T-cell (primary cell): ENCODE data around the gene RNPEPL1. TPM values are rescaled to one million over a fixed set of nuclear protein-coding genes. Genes with fewer than 3 reads are reported as not detected.

Experiments used
- ATAC-seq, 4 experiments: fragments of 200-7000 bp in 3 of 4; fragments of 150-1000 bp in 1 of 4; cut with Tn5 transposase; replicated peaks in 1 of 4; 1 replicate in 3 of 4; 2 replicates in 1 of 4; pipeline ENCODE4 v1.10.0; 2021; ENCODE audit warnings: moderate library complexity in 3 of 4, mild to moderate bottlenecking in 2 of 4, moderate number of reproducible peaks in 1 of 4
- CTCF ChIA-PET, 2 donors: fragments of 300-600 bp; sonication (Branson Sonifier 250); formaldehyde crosslinking; loops; one replicate each; lab custom pipeline; 2022; ENCODE audit warnings: antibody characterized with exemption in 2 of 2; lab: Charles Lee
- POLR2A ChIA-PET, 2 donors: fragments of 300-600 bp; sonication (Branson Sonifier 250); formaldehyde crosslinking; loops; one replicate each; lab custom pipeline; 2022; ENCODE audit warnings: antibody characterized with exemption in 2 of 2; lab: Charles Lee
- DNase-seq, 35 experiments: peaks; one replicate each; pipeline versions ENCODE4 v3.0.0 to v3.0.0-alpha.2; 2013 to 2023
- H3K27ac ChIP-seq: one replicate; pipeline ENCODE4 v1.5.1; 2013; ENCODE audit warnings: low read length
- H3K27me3 ChIP-seq, 2 experiments: replicated peaks in 1 of 2; 1 replicate in 1 of 2; 2 replicates in 1 of 2; pipeline versions ENCODE4 v1.6.1 to v1.7.0; 2013; ENCODE audit warnings: low read length in 1 of 2, mixed read lengths in 1 of 2; ENCODE audit not compliant: control insufficient read depth in 2 of 2, insufficient read depth in 2 of 2; ENCODE audit errors: extremely low read depth in 1 of 2
- H3K36me3 ChIP-seq, 2 donors: 1 replicate in 1 of 2; 2 replicates in 1 of 2; pipeline versions ENCODE4 v1.6.1 to v1.7.0; 2013; ENCODE audit warnings: low read length in 1 of 2; ENCODE audit not compliant: control insufficient read depth in 2 of 2, insufficient read depth in 1 of 2; ENCODE audit errors: extremely low read depth in 1 of 2
- H3K4me1 ChIP-seq, 2 experiments: 1 replicate in 1 of 2; 2 replicates in 1 of 2; pipeline versions ENCODE4 v1.6.1 to v1.7.0; 2013; ENCODE audit warnings: low read length in 2 of 2, mixed read lengths in 1 of 2; ENCODE audit not compliant: insufficient read depth in 2 of 2, control insufficient read depth in 1 of 2; ENCODE audit errors: extremely low read depth in 1 of 2
- H3K4me3 ChIP-seq, 2 donors: 1 replicate in 1 of 2; 2 replicates in 1 of 2; pipeline versions ENCODE4 v1.5.1 to v1.7.0; 2013; ENCODE audit warnings: mild to moderate bottlenecking in 2 of 2, low read length in 1 of 2, moderate library complexity in 1 of 2; ENCODE audit not compliant: control insufficient read depth in 1 of 2; ENCODE audit errors: extremely low read depth in 1 of 2
- H3K9me3 ChIP-seq: 2 replicates; pipeline ENCODE4 v1.7.0; 2013
- H3K27ac Mint-ChIP-seq, 2 donors: one replicate each; pipeline ENCODE4 v1.8.0; 2020 to 2021; ENCODE audit warnings: mild to moderate bottlenecking in 2 of 2, mixed read lengths in 2 of 2
- H3K27me3 Mint-ChIP-seq, 2 donors: one replicate each; pipeline ENCODE4 v1.8.0; 2021 to 2022; ENCODE audit warnings: mixed read lengths in 2 of 2
- H3K36me3 Mint-ChIP-seq: one replicate; pipeline ENCODE4 v1.8.0; 2021; ENCODE audit warnings: mixed read lengths
- H3K4me1 Mint-ChIP-seq, 3 donors: one replicate each; pipeline ENCODE4 v1.8.0; 2020 to 2022; ENCODE audit warnings: mixed read lengths in 3 of 3, mild to moderate bottlenecking in 1 of 3
- H3K4me3 Mint-ChIP-seq, 3 donors: one replicate each; pipeline ENCODE4 v1.8.0; 2020 to 2022; ENCODE audit warnings: mild to moderate bottlenecking in 3 of 3, mixed read lengths in 3 of 3, moderate library complexity in 3 of 3
- H3K9me3 Mint-ChIP-seq, 3 donors: one replicate each; pipeline ENCODE4 v1.8.0; 2020 to 2022; ENCODE audit warnings: mixed read lengths in 3 of 3
- WGBS: methylation state at CpG from one replicate; pipeline ENCODE4 v1.1.5; 2013; ENCODE audit warnings: missing lambda C conversion rate; ENCODE audit not compliant: insufficient coverage; 5-methylcytosine and 5-hydroxymethylcytosine counted together
- total RNA-seq, 35 experiments: library from RNA in 6 of 35; stranded (reverse) in 6 of 35; fragments of 120-200 nt in 1 of 35; gene quantifications; one replicate each; pipeline versions ENCODE4 v1.2.1 to v1.2.4 and lab custom pipeline; 2013 to 2026

Gene RNPEPL1
- total RNA-seq, 5 donors from 2014 or later (not counting 1 experiment from before 2014, with no cell fraction given): 87.6 to 202 (median 189) TPM

DNA sequence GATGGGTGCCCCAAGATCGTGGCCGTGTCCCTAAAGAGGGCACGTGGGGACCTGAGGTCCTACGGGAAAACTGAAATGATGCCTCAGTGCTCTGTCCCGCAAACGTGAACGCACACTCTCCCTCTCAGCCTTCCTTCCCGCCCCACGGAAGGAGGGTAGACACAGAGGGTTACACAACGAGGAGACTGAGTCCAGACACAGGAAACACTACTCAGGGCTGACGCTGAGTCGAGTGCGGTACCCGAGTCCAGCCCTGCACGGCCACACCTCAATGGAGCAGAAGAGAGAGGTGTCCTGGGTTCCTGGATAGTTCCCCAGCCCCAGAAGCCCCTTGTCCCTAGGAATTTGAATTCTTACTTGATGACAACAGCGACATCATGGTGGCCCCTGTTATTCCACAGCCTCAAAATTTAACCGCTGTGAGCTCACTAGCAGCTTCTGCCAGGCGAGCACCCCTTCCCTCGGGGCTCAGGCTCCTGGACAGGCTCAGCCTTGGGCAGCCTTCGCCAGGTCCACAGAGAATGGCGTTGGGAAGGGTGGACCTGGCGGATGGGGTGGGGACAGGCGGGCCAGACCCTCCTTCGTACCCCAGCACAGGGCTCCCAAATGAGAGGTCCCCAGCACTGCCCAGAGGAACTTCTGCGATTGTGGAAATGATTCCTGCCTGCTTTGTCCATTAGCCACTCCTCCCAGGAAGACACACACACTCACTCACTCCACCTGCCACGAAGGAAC, 980 bp upstream of the RNPEPL1 start:
- WGBS: 14% methylated on average over 24 of the region's 26 CpGs
- POLR2A ChIA-PET: no interaction called here
- Mint-ChIP-seq H3K4me3 (peak overlapping the region; percentile 87 to 91 (median 91)), H3K4me1 (peaks cover 69 to 79% (median 75%) of the 10 kb centered on the region in 3 donors), H3K9me3 (no peaks in the 10 kb centered on the region), H3K27ac (peak overlapping the region; percentile 95 to 96), H3K27me3 (no peaks in the 10 kb centered on the region), H3K36me3 (peaks cover 5% of the 10 kb centered on the region)
- Histone ChIP-seq H3K4me1 (peaks cover 46 to 88% of the 10 kb centered on the region in 2 experiments), H3K27me3 (peaks cover 0 to 2% of the 10 kb centered on the region in 2 experiments), H3K4me3 (peak overlapping the region; percentile 82 to 83), H3K36me3 (peaks cover 7 to 29% of the 10 kb centered on the region in 2 donors), H3K27ac (peak overlapping the region; percentile 83), H3K9me3 (no peaks in the 10 kb centered on the region)
- CTCF ChIA-PET: interaction anchor here in 1 of 2 donors (1.0 to 4.5 kb wide), 5 partner anchors 13 to 137 kb away, joined by 3 to 51 read pairs (median 31); partner anchors contain the start of gene CAPN10
- DNase-seq (peak in 11 of 35 experiments; percentile 28 to 66 (median 39)), ATAC-seq (no peak)

DNA sequence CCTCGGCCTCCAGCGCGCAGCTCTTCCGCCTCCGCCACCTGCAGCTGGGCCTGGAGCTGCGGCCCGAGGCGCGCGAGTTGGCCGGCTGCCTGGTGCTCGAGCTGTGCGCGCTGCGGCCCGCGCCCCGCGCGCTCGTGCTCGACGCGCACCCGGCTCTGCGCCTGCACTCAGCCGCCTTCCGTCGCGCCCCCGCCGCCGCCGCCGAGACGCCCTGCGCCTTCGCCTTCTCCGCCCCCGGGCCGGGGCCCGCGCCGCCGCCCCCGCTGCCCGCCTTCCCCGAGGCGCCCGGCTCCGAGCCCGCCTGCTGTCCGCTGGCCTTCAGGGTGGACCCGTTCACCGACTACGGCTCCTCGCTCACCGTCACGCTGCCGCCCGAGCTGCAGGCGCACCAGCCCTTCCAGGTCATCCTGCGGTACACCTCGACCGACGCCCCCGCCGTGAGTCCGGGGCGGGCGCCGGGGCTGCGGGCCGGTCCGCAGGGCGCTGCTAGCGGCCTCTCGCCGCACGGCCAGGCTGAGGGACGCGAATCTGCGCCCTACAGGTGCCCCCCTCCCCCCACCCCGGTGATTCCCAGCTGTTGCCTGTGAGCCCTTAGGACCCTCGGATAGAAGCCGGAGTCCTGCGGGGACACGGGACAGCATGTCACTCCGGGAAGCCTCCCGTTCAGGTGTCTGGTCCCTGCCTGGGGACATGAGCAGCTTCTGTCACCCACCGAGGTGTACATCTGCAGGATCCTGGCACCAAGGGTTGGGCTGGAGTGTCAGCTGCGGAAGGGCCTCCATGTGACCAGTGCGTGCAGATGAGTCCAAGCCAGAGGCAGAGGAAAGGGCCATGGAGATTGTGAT, 616 bp downstream of the RNPEPL1 start:
- DNase-seq: peak; percentile 36 to 88 (median 63)
- Mint-ChIP-seq H3K4me3 (peak overlapping the region; percentile 79 to 88 (median 80)), H3K36me3 (peaks cover 2% of the 10 kb centered on the region), H3K4me1 (peaks cover 60 to 64% (median 61%) of the 10 kb centered on the region in 3 donors), H3K9me3 (no peaks in the 10 kb centered on the region), H3K27me3 (no peaks in the 10 kb centered on the region), H3K27ac (peak overlapping the region; percentile 70 to 79)
- peaks cover 46 to 79% of the 10 kb centered on the region in 2 experiments for H3K4me1 ChIP-seq
- H3K36me3 ChIP-seq: peaks cover 8 to 36% of the 10 kb centered on the region in 2 donors
- no peaks in the 10 kb centered on the region for H3K9me3 ChIP-seq
- H3K27ac ChIP-seq: peak overlapping the region; percentile 47
- ChIA-PET POLR2A (no interaction called here), CTCF (interaction anchor here (0.5 to 1.1 kb wide), 6 partner anchors 11 to 60 kb away, joined by 3 to 5 read pairs (median 4); partner anchors contain the start of gene CAPN10 (in 1 of the 2))
- H3K4me3 ChIP-seq: peak overlapping the region; percentile 69 to 78
- peak; percentile 8 to 17 (median 9) for ATAC-seq
- WGBS: 1% methylated on average over 91 of the region's 93 CpGs
- H3K27me3 ChIP-seq: peaks cover 0 to 2% of the 10 kb centered on the region in 2 experiments

DNA sequence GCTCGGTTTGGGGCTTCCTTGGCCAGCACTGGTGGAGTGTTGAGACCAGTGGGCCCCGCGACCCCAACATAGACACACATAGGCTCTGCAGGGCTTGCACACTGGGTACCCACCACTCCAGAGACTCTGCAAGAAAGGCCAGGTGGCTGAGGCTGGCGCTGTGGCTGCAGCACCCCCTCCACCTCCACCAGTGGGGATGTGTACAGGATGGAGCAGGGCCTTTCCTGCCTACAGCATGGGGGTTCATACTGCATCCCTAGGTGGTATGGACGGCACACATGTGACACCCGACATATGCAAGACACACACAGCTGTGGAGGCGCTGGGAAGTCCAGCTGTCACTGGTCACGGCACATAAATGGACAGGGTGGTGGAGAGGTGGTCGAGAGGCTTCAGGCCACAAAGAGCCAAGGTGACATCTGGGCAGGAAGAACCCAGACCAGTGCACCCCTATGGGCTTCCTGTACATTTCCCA, 1.3 kb downstream of the RNPEPL1 start:
- H3K36me3 Mint-ChIP-seq: no peaks in the 10 kb centered on the region
- peak overlapping the region; percentile 47 for H3K27ac ChIP-seq
- POLR2A ChIA-PET: no interaction called here
- peak overlapping the region; percentile 69 to 78 for H3K4me3 ChIP-seq
- H3K27me3 Mint-ChIP-seq: no peaks in the 10 kb centered on the region
- DNase-seq (peak in 1 of 35 experiments; percentile 18), ATAC-seq (no peak)
- WGBS: 89% methylated on average over 3 of the region's 9 CpGs
- no peaks in the 10 kb centered on the region for H3K9me3 ChIP-seq
- CTCF ChIA-PET: interaction anchor here in 1 of 2 donors (0.6 kb wide), 2 partner anchors 19 to 59 kb away, joined by 3 to 4 read pairs; no protein-coding TSS in a partner anchor
- H3K4me1 Mint-ChIP-seq: peaks cover 53 to 57% (median 54%) of the 10 kb centered on the region in 3 donors
- H3K4me1 ChIP-seq: peaks cover 44 to 72% of the 10 kb centered on the region in 2 experiments
- H3K27me3 ChIP-seq: peaks cover 0 to 2% of the 10 kb centered on the region in 2 experiments
- peak overlapping the region; percentile 79 to 88 (median 80) for H3K4me3 Mint-ChIP-seq
- no peaks in the 10 kb centered on the region for H3K9me3 Mint-ChIP-seq
- H3K36me3 ChIP-seq: peaks cover 11 to 42% of the 10 kb centered on the region in 2 donors
- peak overlapping the region; percentile 70 to 79 for H3K27ac Mint-ChIP-seq

DNA sequence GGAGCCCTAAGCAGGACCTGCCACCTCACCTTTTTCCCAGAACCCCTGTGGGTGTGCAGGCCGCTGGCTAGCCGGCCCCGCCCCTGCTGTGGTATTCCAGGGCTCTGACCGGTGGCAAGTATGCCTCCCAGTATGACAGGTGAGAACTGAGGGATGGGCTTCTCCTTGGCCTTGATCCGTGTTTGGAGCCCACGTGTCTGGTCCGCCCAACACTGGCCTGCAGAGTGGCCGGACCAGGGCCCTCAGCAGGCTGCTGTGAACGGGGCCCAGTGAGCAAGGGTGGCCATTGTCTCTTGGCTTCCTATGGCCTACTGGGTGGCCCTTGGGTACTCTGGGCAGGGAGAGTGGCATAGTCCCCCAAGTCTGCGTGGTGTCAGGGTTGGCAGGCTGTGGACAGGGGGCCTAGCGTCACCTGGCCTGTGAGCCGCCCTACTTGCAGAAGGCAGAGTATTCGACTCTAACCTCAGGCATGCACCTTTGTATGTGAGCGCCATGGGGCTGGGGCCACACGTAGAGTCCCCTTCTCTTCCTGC, 1.8 kb downstream of the RNPEPL1 start:
- H3K9me3 ChIP-seq: no peaks in the 10 kb centered on the region
- H3K4me3 Mint-ChIP-seq: peak overlapping the region; percentile 79 to 88 (median 80)
- H3K27ac Mint-ChIP-seq: peak overlapping the region; percentile 70 to 79
- H3K4me3 ChIP-seq: peak overlapping the region; percentile 69 to 78
- DNase-seq (peak in 1 of 35 experiments; percentile 12), ATAC-seq (no peak)
- ChIA-PET CTCF (no interaction called here), POLR2A (no interaction called here)
- H3K27ac ChIP-seq: no peak overlapping the region
- WGBS: 87% methylated on average over 14 of the region's 15 CpGs
- peaks cover 0 to 2% of the 10 kb centered on the region in 2 experiments for H3K27me3 ChIP-seq
- H3K27me3 Mint-ChIP-seq: no peaks in the 10 kb centered on the region
- H3K9me3 Mint-ChIP-seq: no peaks in the 10 kb centered on the region
- H3K36me3 Mint-ChIP-seq: no peaks in the 10 kb centered on the region
- H3K4me1 Mint-ChIP-seq: peaks cover 48 to 52% (median 49%) of the 10 kb centered on the region in 3 donors
- H3K36me3 ChIP-seq: peaks cover 16 to 47% of the 10 kb centered on the region in 2 donors
- peaks cover 38 to 67% of the 10 kb centered on the region in 2 experiments for H3K4me1 ChIP-seq

DNA sequence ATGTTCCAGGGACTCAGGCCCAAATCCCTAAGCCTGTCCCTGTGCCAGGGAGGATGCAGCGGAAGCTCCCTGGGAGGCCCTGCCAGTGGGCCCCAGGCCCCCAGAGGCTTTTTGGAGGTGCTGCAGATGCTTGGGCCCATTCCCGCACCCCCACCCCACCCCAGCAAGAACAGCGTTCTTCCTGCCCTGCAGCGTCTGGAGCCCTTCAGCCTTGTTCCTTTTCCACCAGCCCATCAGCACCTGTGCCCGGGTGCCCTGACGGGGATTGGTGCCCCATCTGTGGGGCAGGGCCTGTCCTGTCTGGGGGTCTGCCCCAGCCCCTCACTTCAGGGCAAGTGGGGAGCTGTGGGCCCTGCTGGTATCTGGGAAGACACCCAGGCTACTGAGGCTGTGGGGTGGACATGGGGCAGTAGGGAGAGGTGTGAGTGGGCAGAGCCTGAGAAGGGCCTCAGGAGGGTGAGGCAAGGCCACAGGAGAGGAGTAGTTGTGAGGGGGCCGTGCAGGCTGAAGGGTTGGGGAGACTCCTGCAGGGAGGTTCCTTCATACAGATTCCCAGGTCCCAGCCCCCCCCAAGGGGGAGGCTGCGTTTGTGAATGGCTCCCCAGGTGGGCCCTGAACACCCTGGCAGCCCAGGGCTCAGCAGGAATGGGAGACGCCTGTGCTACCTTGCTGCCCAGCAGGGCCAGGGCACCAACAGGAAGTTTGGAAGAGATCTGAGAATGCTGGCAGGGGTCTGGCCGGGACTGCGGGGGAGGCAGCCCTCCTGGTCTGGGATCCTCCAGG, 2.4 kb downstream of the RNPEPL1 start:
- ATAC-seq (no peak), DNase-seq (no peak)
- no peaks in the 10 kb centered on the region for H3K27me3 Mint-ChIP-seq
- no peaks in the 10 kb centered on the region for H3K36me3 Mint-ChIP-seq
- peak overlapping the region; percentile 70 to 79 for H3K27ac Mint-ChIP-seq
- peaks cover 32 to 61% of the 10 kb centered on the region in 2 experiments for H3K4me1 ChIP-seq
- H3K36me3 ChIP-seq: peaks cover 22 to 54% of the 10 kb centered on the region in 2 donors
- POLR2A ChIA-PET: no interaction called here
- peak overlapping the region; percentile 79 to 88 (median 80) for H3K4me3 Mint-ChIP-seq
- 81% methylated on average over 5 of the region's 11 CpGs for WGBS
- peaks cover 41 to 46% (median 42%) of the 10 kb centered on the region in 3 donors for H3K4me1 Mint-ChIP-seq
- H3K27ac ChIP-seq: peak overlapping the region; percentile 7
- H3K9me3 Mint-ChIP-seq: no peaks in the 10 kb centered on the region
- CTCF ChIA-PET: no interaction called here
- no peaks in the 10 kb centered on the region for H3K9me3 ChIP-seq
- H3K4me3 ChIP-seq: peak overlapping the region in 1 of 2 donors; percentile 78
- peaks cover 0 to 2% of the 10 kb centered on the region in 2 experiments for H3K27me3 ChIP-seq
